Measurements from ENCODE around the gene C3orf20.
"Not testable (repeated sequence)": the region's sequence is repeated elsewhere in the genome, so short reads cannot be mapped to it uniquely, and the experiment has no call there.

The C3orf20 gene

DNA sequence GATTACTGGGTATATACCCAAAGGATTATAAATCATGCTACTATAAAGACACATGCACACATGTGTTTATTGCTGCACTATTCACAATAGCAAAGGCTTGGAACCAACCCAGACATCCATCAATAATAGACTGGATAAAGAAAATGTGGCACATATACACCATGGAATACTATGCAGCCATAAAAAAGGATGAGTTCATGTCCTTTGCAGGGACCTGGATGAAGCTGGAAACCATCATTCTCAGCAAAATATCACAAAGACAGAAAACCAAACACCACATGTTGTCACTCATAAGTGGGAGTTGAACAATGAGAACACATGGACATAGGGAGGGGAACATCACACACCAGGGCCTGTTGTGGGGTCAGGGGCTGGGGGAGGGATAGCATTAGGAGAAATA lies 78.0 kb downstream of the C3orf20 start:
- in situ Hi-C loops (cut with MboI; ENCODE audit: low sequenced_read_pairs): not testable (repeated sequence)

DNA sequence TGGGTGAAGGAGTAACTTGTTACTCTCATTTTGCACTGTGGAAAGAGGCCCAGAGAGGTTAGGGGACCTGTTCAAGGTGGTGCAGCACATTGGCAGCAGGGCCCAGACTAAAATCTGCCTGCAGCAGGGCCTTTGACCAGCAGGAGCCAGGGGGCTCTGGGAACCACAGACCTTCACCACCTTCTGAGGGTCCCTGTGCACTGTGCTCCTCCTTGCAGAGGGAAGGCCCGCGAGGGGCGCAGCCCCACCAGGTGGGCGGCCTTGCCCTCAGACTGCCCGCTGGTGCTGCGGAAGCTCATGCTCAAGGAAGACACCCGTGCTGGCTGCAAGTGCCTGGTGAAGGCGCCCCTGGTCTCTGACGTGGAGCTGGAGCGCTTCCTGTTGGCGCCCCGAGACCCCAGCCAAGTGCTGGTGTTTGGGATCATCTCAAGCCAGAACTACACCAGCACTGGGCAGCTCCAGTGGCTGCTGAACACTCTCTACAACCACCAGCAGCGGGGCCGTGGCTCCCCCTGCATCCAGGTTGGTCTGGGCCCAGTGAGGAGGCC lies 82.3 kb downstream of the C3orf20 start:
- in situ Hi-C loops (cut with MboI; ENCODE audit: low sequenced_read_pairs): no loop called here

DNA sequence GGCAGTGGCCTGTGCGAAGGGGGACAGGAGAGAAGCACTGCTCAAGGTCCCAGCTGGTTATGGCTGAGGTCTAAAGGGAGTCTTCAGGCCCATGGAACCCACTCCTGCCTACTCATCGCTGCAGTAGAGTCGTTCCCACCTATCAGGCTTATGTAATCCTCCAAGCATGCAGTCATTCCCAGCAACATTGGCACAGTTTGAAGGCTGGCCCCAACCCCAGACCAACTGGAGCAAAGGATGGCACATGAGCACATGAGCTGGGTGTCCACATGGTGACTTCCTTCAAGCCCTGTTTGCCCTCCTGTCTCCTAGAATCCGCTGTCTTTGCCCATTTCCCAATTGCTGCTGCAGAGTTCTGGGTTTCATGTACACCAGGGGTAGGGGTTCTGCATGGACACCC lies 83.4 kb downstream of the C3orf20 start:
- in situ Hi-C loops (cut with MboI; ENCODE audit: low sequenced_read_pairs): no loop called here

DNA sequence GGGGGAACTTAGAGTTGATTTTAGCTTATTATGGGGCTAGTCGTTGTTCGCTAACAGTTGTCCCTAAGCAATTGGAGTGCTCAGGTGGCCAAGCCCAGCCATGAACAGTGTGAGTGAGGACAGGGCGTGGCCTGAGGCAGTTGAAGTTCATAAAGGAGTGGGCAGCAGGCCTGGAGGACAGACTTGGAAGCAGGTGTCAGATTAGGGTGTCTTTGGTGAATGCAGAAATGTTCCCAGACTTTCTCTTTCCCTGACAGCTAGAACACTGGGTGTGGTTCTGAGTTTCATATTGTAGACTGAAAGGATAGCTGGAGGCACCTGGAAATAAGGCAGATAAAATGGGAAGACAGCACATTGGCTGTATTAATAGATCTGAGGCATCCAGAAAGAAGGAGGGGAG lies 84.0 kb downstream of the C3orf20 start:
- in situ Hi-C loops (cut with MboI; ENCODE audit: low sequenced_read_pairs): no loop called here

DNA sequence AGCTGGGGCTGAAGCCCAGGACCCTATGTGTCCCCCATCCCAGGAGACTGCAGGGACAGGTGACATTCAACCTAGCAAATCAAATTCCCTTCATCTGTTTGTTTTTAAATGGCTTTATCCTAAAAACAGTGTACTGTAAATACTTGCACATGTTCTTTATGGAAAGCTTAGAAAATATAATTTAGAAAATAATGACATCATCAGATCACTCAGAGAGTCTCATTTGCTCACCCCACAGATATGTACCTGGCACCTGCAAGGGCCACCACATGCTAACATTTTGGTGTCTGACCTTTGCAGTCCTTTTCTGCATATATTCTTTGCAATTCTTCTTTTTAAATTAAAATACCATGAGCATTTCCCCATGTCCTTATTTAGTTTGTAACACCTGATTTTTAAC lies 85.2 kb downstream of the C3orf20 start:
- in situ Hi-C loops (cut with MboI; ENCODE audit: low sequenced_read_pairs): no loop called here

DNA sequence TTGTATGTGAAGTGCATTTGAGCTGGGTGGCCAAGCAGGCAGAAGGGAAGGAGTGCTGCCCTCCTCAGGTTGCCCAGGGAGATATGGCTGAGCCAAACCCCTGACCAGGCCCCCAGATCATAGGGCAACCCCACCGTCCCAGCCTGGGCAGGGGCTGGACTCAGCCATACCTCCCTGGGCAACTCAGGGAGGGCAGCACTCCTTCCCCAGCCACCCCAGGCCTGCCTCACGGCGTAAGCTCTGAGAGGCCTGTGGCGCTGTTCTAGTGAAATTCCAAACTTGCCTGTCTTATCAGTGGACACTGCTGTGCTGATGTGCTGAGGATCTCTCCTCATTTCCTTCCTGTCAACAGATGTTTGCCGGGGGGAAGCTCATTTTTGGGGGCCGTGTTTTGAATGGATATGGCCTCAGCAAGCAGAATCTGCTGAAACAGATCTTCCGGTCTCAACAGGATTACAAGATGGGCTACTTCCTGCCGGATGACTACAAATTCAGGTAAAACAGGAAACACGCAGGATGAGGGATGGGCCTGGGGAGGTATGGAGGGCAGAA lies 86.3 kb downstream of the C3orf20 start:
- in situ Hi-C loops (cut with MboI; ENCODE audit: low sequenced_read_pairs): no loop called here

DNA sequence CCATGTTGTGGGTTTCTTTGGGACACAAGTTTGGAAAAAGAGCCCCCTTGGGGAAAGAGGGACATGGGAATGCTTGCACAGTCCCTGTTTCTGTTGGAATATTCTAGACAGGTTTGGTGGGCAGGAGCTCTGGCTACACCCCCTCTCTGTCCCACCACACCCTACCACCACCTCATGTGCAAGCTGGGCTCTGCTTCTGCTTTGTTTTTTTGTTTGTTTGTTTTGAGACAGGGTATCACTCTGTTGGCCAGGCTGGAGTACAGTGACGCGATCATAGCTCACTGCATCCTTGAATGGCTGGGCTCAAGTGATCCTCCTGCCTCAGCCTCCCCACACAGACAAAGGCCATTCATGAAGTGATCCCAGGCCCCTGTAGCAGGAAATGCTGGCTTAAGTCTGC lies 86.9 kb downstream of the C3orf20 start:
- in situ Hi-C loops (cut with MboI; ENCODE audit: low sequenced_read_pairs): no loop called here

DNA sequence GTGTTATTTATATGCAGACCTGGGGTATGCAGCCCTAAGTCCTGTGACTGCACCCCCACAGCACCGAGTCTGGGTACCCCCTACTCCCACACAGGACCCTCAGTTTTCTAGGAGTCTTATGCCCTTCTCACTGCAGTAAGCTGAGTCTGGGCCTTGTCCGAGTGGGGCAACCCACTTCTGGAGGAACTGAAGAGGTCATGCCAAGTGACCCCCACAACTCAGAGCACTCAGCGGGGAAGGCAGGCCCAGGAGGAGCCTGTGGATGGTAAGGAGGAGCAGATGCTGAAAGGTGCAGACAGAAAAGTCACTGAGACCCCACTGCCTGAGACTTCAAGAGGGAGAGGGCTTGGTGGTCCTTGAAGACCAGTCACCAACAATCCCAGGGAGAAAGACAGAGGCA lies 87.8 kb downstream of the C3orf20 start:
- in situ Hi-C loops (cut with MboI; ENCODE audit: low sequenced_read_pairs): no loop called here

DNA sequence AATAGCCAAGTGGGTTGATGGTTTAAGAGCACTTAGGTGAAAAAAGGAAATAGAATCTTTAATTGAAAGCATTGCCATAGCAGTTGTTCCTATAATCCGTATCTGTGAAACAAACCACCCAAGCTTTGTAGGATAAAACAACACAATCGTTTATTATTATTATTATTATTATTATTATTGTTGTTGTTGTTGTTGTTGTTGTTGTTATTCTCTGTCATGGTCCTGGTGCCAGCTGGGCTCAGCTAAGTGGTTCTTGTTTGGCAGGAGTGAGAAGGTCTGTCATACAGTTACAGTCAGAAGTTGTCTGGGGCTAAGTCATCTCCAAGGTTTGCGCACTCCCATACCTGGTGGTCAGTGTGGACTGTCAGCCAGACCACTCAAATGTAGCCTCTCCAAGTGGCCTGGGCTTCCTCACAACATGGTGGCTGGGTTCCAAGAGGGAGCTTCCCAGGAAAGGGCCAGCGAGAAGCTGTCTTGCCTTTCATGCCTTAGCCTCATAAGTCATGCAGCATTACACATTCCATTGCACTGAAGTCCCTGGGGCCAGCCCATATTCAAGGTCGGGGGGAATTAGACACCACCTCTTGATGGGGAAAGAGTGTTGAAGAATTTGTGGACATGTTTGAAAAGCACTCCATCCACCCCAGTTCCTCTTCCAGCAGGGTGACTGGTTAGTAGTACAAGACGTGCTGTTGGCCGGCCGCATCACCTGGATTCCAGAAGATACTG lies 89.6 kb downstream of the C3orf20 start:
- in situ Hi-C loops (cut with MboI; ENCODE audit: low sequenced_read_pairs): no loop called here

DNA sequence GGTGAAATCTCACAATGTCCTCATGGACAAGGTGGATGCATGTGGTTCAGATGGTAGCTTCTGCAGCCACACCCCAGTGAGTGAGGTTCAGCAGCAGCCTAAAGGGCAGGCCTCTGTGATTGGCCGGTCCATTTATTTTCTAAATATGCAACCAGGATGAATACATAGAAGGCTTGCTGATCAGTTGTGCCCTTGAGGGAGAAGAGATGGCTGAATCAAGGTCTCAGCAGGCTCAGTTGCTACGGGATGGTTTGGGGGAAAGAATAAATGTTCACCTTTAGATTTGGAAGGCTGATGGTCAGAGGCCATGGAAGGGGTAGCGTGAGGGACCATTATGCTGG lies 90.1 kb downstream of the C3orf20 start:
- in situ Hi-C loops (cut with MboI; ENCODE audit: low sequenced_read_pairs): no loop called here

DNA sequence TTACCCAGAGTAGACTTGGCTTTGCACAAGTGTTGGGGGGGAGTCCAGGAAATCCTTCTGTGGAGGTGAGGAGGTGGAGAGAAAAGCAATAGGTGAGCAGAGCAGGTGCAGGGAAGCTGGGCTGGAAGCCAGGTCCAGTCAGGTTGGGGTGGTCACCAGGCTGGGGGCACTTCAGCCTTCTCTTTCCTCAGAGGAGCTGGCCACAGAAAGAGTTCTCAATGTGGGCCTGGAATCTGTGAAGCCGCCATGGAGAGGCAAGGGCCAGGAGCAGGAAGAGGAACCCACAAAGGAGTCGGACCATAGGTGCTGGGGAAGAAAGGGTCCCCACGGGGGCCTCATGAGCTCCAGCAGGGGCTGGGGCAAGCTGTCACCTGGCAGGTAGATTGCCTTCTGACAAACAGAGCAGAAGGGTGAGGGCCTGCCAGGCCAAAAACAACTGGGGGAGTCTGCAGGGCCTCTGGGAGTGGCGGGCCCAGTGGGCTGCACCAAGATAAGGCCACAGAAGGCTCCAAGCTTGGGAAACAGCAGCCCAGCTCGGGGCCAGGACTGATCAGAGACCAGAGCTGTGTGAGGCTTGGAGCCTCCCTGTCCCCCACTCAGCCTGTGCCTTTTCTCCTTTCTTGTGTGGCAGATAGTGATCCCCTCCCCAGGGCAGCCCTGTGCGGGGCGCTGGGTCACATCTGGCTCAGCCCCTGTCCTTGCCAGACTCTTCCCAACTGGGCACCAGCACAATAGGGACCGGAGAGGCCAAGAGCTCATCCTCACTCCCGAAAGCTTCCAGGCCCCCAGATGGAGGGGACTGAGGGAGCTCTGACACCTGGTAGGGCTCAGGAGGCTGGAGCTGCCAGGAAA lies 90.9 kb downstream of the C3orf20 start:
- in situ Hi-C loops (cut with MboI; ENCODE audit: low sequenced_read_pairs): no loop called here

DNA sequence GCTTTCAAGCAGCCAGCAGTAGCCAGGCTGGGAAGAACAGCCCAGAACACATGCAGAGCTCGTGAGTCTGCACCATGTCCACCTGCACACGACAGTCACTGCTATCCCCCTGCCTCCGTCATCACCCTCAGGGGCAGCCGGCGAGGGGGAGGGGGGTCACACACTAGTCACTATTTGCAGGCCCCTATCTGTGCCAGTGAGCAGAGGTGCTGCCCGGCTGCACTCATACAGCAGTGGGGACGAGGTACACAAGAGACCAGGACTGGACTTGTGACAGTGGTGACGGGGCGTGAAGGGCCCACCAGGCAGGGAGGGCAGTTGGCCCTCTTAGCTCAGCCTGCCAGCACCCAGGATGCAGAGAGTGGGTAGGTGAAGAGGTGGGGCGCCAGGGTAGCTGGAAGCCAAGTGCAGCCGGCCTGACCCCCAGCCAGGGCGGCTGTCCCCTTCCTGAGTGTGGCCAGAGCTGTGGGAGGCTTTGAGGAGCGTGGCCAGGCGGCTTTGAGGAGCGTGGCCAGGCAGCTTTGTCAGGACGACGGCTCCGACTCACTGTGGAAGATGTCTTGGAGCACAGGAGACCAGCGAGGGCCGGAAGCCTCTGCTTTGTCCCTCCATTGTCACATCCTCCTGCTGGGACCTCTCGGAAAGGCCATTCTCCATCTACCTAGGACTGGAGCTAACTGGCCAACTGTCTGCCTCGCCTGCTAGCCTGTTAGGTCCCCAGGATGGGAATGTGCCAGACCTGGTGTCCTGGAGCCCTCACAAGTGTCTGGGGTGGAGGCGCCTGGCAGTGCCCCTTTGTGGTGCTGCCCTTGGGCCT lies 91.7 kb downstream of the C3orf20 start:
- in situ Hi-C loops (cut with MboI; ENCODE audit: low sequenced_read_pairs): no loop called here

DNA sequence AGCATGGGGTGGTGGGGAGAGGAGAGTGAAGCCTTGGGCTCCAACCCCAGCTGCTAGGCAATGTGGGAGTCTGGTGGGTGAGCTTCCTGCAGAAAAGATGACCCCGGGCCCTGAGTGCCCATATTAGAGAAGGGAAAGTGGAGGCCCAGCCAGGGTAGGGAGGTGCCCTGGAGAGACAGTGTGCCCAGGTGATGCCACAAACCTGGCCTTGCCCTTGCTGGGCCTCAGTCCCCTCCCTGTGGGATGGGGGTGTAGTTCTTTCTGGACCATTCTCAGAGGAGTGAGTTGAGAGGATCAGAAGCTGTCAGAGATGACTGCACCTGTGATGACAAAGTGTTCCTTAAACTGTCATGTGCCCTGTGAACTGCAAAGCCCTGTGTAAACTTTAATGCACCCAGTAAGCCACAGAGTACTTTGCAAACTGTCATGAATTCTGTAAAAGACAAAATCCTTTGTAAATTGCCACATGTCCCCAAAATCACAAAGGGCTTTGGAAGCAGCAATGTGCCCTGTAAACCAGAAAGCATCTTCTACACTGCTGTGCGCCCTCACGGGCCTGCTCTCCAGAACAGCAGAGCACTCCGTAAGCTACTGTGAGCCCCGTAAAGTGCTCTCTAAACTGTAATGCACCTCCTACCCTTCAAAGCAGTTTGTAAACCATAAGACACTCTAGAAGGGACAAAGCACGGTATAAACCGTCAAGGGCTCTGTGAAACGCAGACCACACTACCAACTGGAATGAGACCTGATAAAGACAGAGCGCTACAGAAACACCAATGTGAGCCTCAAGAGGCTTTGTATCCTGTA lies 92.5 kb downstream of the C3orf20 start:
- in situ Hi-C loops (cut with MboI; ENCODE audit: low sequenced_read_pairs): no loop called here

DNA sequence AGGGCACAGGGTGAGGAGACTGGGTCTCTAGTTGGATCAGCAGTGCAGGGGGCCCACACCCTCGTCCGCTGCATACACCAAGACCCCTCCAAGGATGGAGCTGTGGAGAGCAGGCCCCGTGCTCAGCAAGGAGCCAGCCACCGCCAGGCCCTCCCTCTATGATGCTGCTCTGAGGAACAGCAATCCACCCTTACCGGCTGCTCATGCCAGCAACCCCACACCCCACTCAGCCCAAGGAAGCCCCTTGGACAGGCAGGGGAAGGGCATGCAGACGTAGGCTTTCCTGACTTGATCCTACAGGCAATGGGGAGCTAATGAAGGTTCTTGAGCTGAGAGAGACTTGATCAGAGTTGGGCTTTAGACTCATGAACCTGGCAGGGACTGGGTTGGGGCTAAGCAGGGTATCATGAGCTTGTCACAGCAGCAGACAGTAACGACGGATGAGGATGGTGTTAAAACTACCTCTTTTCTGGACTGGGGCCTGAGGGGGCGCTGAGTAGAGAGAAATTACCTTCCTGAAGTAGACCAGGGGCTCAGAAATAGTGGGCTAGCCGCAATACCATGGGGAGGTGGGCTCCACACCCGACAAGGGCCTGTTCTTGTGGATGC lies 93.3 kb downstream of the C3orf20 start:
- in situ Hi-C loops (cut with MboI; ENCODE audit: low sequenced_read_pairs): no loop called here

DNA sequence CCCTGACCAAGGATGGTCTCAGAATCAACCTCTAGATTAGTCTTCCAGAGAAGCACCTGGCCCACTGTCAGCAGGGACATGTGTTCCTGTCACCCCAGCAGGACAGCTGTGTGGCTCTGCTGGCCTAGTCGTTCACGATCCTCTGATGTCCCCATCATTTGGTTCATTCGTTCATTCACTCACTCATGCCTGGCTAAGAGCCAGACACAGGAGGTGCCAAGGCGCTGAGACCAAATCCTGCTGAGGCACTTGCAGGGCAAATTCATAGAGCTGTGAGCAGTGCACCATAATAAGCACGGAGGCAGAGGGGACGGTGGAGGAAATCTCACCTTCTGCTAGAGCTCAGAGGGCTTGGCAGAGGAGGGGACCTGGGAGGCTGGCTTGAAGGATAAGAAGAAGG lies 93.9 kb downstream of the C3orf20 start:
- in situ Hi-C loops (cut with MboI; ENCODE audit: low sequenced_read_pairs): no loop called here

DNA sequence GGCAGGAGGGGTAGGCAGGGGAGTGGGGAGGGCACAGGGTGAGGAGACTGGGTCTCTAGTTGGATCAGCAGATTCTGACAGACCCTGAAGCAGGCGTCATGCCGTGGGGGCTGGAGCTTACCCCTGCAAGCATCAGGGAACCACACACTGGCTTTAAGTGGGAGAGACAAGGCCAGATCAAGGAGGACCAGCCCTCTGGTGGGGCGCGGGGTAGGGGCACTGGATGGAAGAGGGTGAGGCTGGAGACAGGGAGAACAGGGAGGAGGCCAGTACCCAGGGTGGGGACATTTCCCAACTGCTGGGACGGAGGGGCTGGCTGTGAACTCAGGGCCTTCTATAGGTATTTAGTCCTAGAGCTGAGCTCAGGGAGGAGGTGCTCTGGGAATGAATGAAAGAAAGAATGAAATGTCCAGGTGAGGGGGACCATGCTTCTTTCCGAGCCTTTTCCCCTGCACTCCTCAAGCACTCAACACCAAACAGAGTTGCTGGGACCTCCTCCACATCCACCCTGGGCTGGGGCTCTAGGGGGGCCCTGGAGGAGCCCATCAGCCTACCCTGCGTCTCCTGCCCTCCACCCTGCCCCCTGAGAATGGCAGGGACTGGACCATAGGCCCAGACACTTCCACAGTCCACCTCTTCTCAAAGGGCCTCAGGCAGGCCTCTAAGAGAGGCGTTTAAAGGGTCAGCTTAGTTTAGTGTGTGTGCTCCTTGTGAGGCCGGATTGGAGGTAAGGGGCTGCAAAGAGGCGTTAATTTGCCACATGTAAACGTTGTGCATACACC lies 94.8 kb downstream of the C3orf20 start:
- in situ Hi-C loops (cut with MboI; ENCODE audit: low sequenced_read_pairs): no loop called here

DNA sequence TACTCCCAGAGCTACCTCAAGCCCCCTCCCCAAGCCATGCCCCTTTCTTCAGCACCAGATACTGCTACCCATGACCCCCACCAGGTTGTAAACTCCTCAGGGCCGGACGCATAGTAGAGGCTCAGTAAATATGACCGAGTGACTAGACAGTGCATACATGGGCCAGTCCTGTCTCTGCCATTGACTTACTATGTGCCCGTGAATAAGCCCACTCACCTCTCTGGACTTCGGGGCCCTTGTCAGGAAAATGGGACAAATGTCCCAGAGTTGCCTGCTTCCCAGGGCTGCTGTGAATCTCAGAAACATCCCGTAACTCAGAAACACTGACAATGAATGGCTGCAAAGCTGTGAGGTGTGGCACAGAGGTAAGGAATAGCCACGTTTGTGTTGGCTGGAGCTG lies 95.7 kb downstream of the C3orf20 start:
- in situ Hi-C loops (cut with MboI; ENCODE audit: low sequenced_read_pairs): no loop called here

DNA sequence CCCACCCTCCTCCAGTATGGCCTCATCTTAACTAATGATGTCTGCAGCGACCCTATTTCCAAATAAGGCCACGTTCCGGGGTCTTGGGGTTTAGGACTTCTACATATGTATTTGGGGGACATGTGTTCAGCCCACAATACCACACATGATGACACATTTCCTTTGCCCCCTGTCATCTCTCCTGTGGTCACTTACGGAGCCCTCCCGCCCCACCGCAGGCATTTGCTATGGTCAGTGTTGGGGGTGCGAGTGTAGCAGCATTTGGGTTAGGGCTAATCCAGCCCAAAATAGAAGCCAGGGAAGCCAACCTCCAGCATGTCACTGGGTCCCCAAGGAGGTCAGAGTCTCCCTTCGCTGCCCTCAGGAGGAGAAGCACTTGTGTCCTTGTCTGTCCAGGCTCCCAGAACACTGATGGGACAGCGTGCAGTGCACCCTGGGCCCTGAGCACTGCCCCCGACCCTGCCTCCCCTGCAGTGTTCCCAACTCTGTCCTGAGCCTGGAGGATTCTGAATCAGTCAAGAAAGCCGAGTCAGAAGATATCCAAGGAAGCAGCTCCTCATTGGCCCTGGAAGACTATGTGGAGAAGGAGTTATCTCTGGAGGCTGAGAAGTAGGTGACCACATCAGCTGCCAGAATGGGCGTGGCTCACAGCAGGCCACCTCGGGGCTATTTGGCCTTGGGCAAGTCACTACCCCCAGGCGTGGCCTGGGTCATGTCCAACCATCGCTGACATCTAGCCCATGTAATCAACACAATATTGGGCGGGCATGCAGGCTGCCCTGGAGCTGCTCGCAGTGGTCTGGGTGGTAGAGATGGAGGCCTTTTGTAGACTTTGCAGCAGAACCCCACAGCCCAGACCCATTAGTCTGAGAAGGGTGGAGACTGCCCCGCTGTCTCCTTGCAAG lies 96.9 kb downstream of the C3orf20 start:
- in situ Hi-C loops (cut with MboI; ENCODE audit: low sequenced_read_pairs): no loop called here
